Vein endothelial cell (primary cell): ENCODE data around the gene PTPN21. TPM values are rescaled to one million over a fixed set of nuclear protein-coding genes. Genes with fewer than 3 reads are reported as not detected.

Experiments used
- small RNA-seq: library from RNA; depleted of rRNA; stranded (forward); fragments of <200 nt; gene quantifications from one replicate; pipeline ENCODE3, GENCODE V24; 2012
- total RNA-seq: library from RNA; depleted of rRNA; stranded (reverse); fragments of >200 nt; gene quantifications from 2 replicates; pipeline ENCODE4 v1.2.3, GENCODE V29; 2012

The PTPN21 gene
- 9.5 and 9.6 TPM in 2 replicates for total RNA-seq

GRCh38 chr14:88554457-88555286, at the start of gene PTPN21:
PTPN21 (minus strand) TSS chr14:88555007; CDS start chr14:88550417, 4,590 bp downstream.

DNA sequence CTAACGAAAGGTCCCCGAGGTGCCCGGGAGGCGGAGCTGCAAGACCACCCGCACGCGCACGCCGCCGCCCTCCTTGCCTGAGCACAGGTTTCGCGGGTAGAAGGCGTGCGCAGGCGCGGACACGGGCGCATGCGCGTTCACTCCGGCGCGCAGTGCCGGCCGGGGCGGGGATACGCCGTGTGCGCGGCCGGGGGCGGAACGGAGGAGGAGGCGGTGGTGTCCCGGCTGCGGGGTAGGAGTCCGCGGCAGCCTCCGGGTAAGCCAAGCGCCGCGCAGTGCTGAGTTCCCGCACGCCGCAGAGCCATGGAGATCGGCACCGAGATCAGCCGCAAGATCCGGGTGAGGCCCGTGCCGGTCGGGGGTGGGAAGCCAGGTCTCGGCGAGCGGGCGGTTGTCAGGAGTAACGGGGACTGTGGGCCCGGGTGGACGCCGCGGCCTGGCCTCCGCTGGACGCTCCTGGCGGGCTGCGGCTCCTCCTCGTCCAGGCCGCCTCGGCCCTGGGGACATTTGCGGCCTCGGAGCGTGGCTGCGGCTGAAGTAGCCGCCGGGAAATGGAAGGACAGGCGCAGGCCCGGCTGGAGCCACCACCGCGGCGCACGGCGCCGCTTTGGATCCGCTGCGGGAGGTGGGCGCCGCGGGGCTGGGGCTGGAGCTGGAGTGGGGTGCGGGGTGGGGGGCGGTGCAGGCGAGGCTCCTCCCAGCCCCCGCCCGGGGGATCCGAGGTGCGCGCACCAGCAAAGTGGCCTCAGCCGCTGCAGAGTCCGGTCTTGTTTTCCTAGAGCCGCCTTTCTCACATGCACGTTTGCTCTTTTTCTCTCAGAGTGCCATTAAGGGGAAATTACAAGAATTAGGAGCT, 8.3 kb upstream of the PTPN21 start, which contains the start of gene ZC3H14:
Gene ZC3H14, plus strand, starts transcription at position 207 of the 856 bp plus-strand sequence. Its CDS starts 97 bp downstream, at position 304.

Small RNAs within 50 kb of the gene (small RNA-seq; reads per million reads assigned to genes)
- gene RNU4-22P, result not detected

Other genes with a start within 250 kb of the PTPN21 start
- not detected in 2 replicates for gene KCNK10, start 231.7 kb downstream of the PTPN21 start, total RNA-seq
- 10.1 and 16.3 TPM in 2 replicates for gene SPATA7, start 169.3 kb downstream of the PTPN21 start, total RNA-seq
- gene ZC3H14, start 8.0 kb upstream of the PTPN21 start, total RNA-seq, result 62.7 and 74.9 TPM in 2 replicates
- under 0.01 and 0.10 TPM in 2 replicates for gene EML5, start 237.9 kb upstream of the PTPN21 start, total RNA-seq